OCI-M2 (cell line): Measurements from ENCODE around the gene HLCS.
"Not testable (repeated sequence)": the region's sequence is repeated elsewhere in the genome, so short reads cannot be mapped to it uniquely, and the experiment has no call there.

Experiments used
- DNase-seq: peaks from one replicate; lab custom pipeline; 2025; ENCODE audit not compliant: unreplicated experiment; lab: John Stamatoyannopoulos, UW

Gene HLCS

GRCh38 chr21:36966066-36966820, at the start of gene HLCS:
TSS of gene HLCS (minus strand) at chr21:36966669. CDS start at chr21:36966638, 31 bp downstream.
- DNase-seq = no peak

- DNase-seq = peak; percentile 98
Observed at GRCh38 chr21:37009740-37010341, 43.4 kb upstream of the HLCS start.

GRCh38 chr21:37008724-37009123, 42.3 kb upstream of the HLCS start:
- no peak for DNase-seq

- DNase-seq = no peak
Observed at GRCh38 chr21:37006486-37007291, 40.2 kb upstream of the HLCS start, which contains the start of gene RIPPLY3. TSS of gene RIPPLY3 (plus strand) at chr21:37006702. CDS start at chr21:37006773, 71 bp downstream.

- DNase-seq = no peak
Observed at GRCh38 chr21:37005548-37006485, 39.3 kb upstream of the HLCS start.

- not testable (repeated sequence) for DNase-seq
Observed at GRCh38 chr21:37003917-37004316, 37.4 kb upstream of the HLCS start.

- not testable (repeated sequence) for DNase-seq
Observed at GRCh38 chr21:37002851-37003250, 36.4 kb upstream of the HLCS start.

- no peak for DNase-seq
Observed at GRCh38 chr21:37001441-37001840, 35.0 kb upstream of the HLCS start.

GRCh38 chr21:37000381-37000780, 33.9 kb upstream of the HLCS start:
- no peak for DNase-seq

GRCh38 chr21:36999131-36999898, 32.8 kb upstream of the HLCS start:
- DNase-seq = no peak

GRCh38 chr21:36995285-36995684, 28.8 kb upstream of the HLCS start:
- not testable (repeated sequence) for DNase-seq

- DNase-seq = no peak
Observed at GRCh38 chr21:36994501-36995158, 28.2 kb upstream of the HLCS start.

- no peak for DNase-seq
Observed at GRCh38 chr21:36992671-36993070, 26.2 kb upstream of the HLCS start.

- no peak for DNase-seq
Observed at GRCh38 chr21:36990508-36991205, 24.2 kb upstream of the HLCS start.

- DNase-seq = peak; percentile 96
Observed at GRCh38 chr21:36989699-36990507, 23.4 kb upstream of the HLCS start.

- DNase-seq = not testable (repeated sequence)
Observed at GRCh38 chr21:36989199-36989698, 22.8 kb upstream of the HLCS start.

GRCh38 chr21:36988536-36988935, 22.1 kb upstream of the HLCS start:
- DNase-seq = no peak

- DNase-seq = no peak
Observed at GRCh38 chr21:36987845-36988244, 21.4 kb upstream of the HLCS start.
